SK-N-MC (cell line): ENCODE measurements around the gene CREB5.
"Not testable (repeated sequence)": the region's sequence is repeated elsewhere in the genome, so short reads cannot be mapped to it uniquely, and the experiment has no call there.

Experiments used
- DNase-seq: peaks from one replicate; pipeline ENCODE4 v3.0.0-alpha.2; 2011; ENCODE audit warnings: low read depth, low spot score
- H3K27ac ChIP-seq: fragments of 200-600 bp; sonication (generic); 2 replicates; pipeline ENCODE4 v1.5.1; 2016; ENCODE audit warnings: mixed run types
- H3K36me3 ChIP-seq: fragments of 200-600 bp; sonication (generic); 2 replicates; pipeline ENCODE4 v1.6.1; 2017; ENCODE audit warnings: antibody characterized with exemption, low read length, mixed read lengths; ENCODE audit not compliant: insufficient read depth
- H3K4me3 ChIP-seq: fragments of 200-600 bp; sonication (generic); 2 replicates; pipeline ENCODE4 v1.5.1; 2016
- H3K9ac ChIP-seq: fragments of 200-600 bp; sonication (generic); 2 replicates; pipeline ENCODE4 v1.8.0; 2017; ENCODE audit warnings: mixed run types, mixed read lengths; ENCODE audit not compliant: insufficient read length
- H3K9me3 ChIP-seq: fragments of 200-600 bp; sonication (generic); 2 replicates; pipeline ENCODE4 v1.6.1; 2017; ENCODE audit warnings: low read depth, mild to moderate bottlenecking, antibody characterized with exemption, low read length, moderate library complexity, mixed read lengths
- EZH2 ChIP-seq: fragments of 200-600 bp; sonication (generic); IDR thresholded peaks from one replicate; pipeline ENCODE4 v1.6.1; 2017; ENCODE audit warnings: antibody characterized with exemption
- FOXP2 ChIP-seq: optimal IDR thresholded peaks from 2 replicates; pipeline ENCODE3; 2011; ENCODE audit warnings: mild to moderate bottlenecking, moderate library complexity; ENCODE audit not compliant: insufficient read depth; ENCODE audit errors: extremely low read length, control extremely low read depth
- POLR2AphosphoS5 ChIP-seq: IDR thresholded peaks from 2 replicates; pipeline ENCODE4 v1.6.1; 2012; ENCODE audit warnings: mild to moderate bottlenecking, low read depth, low read length, borderline replicate concordance

Gene CREB5

GRCh38 chr7:28546067-28546466 lies 133.7 kb downstream of the CREB5 start:
- H3K9ac ChIP-seq: no peak overlapping the region
- H3K9me3 ChIP-seq: no peaks in the 10 kb centered on the region
- DNase-seq: no peak
- H3K4me3 ChIP-seq: no peak overlapping the region
- H3K36me3 ChIP-seq: no peaks in the 10 kb centered on the region
- H3K27ac ChIP-seq: no peak overlapping the region
- TF ChIP-seq POLR2AphosphoS5 (no peak), EZH2 (no peak), FOXP2 (no peak)

GRCh38 chr7:28547115-28547514 lies 134.8 kb downstream of the CREB5 start:
- DNase-seq: no peak
- Histone ChIP-seq H3K36me3 (no peaks in the 10 kb centered on the region), H3K9me3 (no peaks in the 10 kb centered on the region), H3K4me3 (no peak overlapping the region), H3K27ac (no peak overlapping the region), H3K9ac (no peak overlapping the region)
- TF ChIP-seq EZH2: no peak
- no peak for TF ChIP-seq POLR2AphosphoS5
- TF ChIP-seq FOXP2: no peak

GRCh38 chr7:28548416-28548815 lies 136.1 kb downstream of the CREB5 start:
- Histone ChIP-seq H3K4me3 (no peak overlapping the region), H3K36me3 (no peaks in the 10 kb centered on the region), H3K9ac (no peak overlapping the region), H3K27ac (no peak overlapping the region), H3K9me3 (no peaks in the 10 kb centered on the region)
- TF ChIP-seq EZH2 (no peak), POLR2AphosphoS5 (no peak), FOXP2 (no peak)
- DNase-seq: no peak

- DNase-seq: no peak
- Histone ChIP-seq H3K9me3 (no peaks in the 10 kb centered on the region), H3K9ac (no peak overlapping the region), H3K27ac (no peak overlapping the region), H3K36me3 (no peaks in the 10 kb centered on the region), H3K4me3 (no peak overlapping the region)
- TF ChIP-seq POLR2AphosphoS5 (no peak), EZH2 (no peak), FOXP2 (no peak)
Observed at GRCh38 chr7:28549998-28550397, 137.7 kb downstream of the CREB5 start.

- TF ChIP-seq FOXP2 (no peak), POLR2AphosphoS5 (no peak)
- Histone ChIP-seq H3K9ac (no peak overlapping the region), H3K36me3 (no peaks in the 10 kb centered on the region), H3K9me3 (no peaks in the 10 kb centered on the region), H3K4me3 (no peak overlapping the region), H3K27ac (no peak overlapping the region)
- no peak for DNase-seq
Observed at GRCh38 chr7:28550580-28551186, 138.4 kb downstream of the CREB5 start.

- no peak overlapping the region for H3K9ac ChIP-seq
- no peaks in the 10 kb centered on the region for H3K9me3 ChIP-seq
- H3K27ac ChIP-seq: no peak overlapping the region
- DNase-seq: no peak
- TF ChIP-seq EZH2 (no peak), POLR2AphosphoS5 (no peak), FOXP2 (no peak)
- H3K36me3 ChIP-seq: no peaks in the 10 kb centered on the region
- H3K4me3 ChIP-seq: no peak overlapping the region
Observed at GRCh38 chr7:28551331-28551730, 139.0 kb downstream of the CREB5 start.

- not testable (repeated sequence) for DNase-seq, H3K9me3 ChIP-seq, H3K4me3 ChIP-seq
Observed at GRCh38 chr7:28551766-28552165, 139.4 kb downstream of the CREB5 start.

GRCh38 chr7:28554802-28555471 lies 142.6 kb downstream of the CREB5 start:
- no peak overlapping the region for H3K27ac ChIP-seq
- H3K36me3 ChIP-seq: no peaks in the 10 kb centered on the region
- no peak overlapping the region for H3K9ac ChIP-seq
- no peaks in the 10 kb centered on the region for H3K9me3 ChIP-seq
- no peak for DNase-seq
- no peak overlapping the region for H3K4me3 ChIP-seq
- TF ChIP-seq POLR2AphosphoS5 (no peak), EZH2 (no peak)

More at GRCh38 chr7:28551766-28552165, 139.4 kb downstream of the CREB5 start:
- not testable (repeated sequence) for H3K9ac ChIP-seq, H3K27ac ChIP-seq, H3K36me3 ChIP-seq

GRCh38 chr7:28556025-28556424 lies 143.7 kb downstream of the CREB5 start:
- Histone ChIP-seq H3K9me3 (no peaks in the 10 kb centered on the region), H3K27ac (no peak overlapping the region), H3K36me3 (no peaks in the 10 kb centered on the region), H3K4me3 (no peak overlapping the region), H3K9ac (no peak overlapping the region)
- TF ChIP-seq EZH2: no peak
- no peak for TF ChIP-seq POLR2AphosphoS5
- TF ChIP-seq FOXP2: no peak
- DNase-seq: no peak
